Fibroblast of lung (primary cell): ENCODE data around the gene TMEM161A. TPM values are rescaled to one million over a fixed set of nuclear protein-coding genes. Genes with fewer than 3 reads are reported as not detected.
"Not testable (repeated sequence)": the region's sequence is repeated elsewhere in the genome, so short reads cannot be mapped to it uniquely, and the experiment has no call there.

Experiments used
- DNase-seq, 2 donors: peaks; one replicate each; pipeline versions ENCODE4 v3.0.0 to v3.0.0-alpha.2; 2010; ENCODE audit warnings: low read depth in 2 of 2
- H2AFZ ChIP-seq: 2 replicates; pipeline ENCODE4 v1.5.1; 2012; ENCODE audit warnings: low read length, control low read depth, inconsistent platforms
- H3K27ac ChIP-seq: 2 replicates; pipeline ENCODE4 v1.5.1; 2011; ENCODE audit warnings: low read length, control low read depth; ENCODE audit not compliant: insufficient read depth
- H3K27me3 ChIP-seq: 2 replicates; pipeline ENCODE4 v1.5.1; 2011; ENCODE audit warnings: mild to moderate bottlenecking, low read length; ENCODE audit not compliant: control insufficient read depth, insufficient read depth
- H3K36me3 ChIP-seq: 2 replicates; pipeline ENCODE4 v1.5.1; 2011; ENCODE audit warnings: low read length; ENCODE audit not compliant: control insufficient read depth, insufficient read depth
- H3K4me1 ChIP-seq: 2 replicates; pipeline ENCODE4 v1.5.1; 2011; ENCODE audit warnings: low read length; ENCODE audit not compliant: control insufficient read depth, insufficient read depth; ENCODE audit errors: extremely low read depth
- H3K4me2 ChIP-seq: 2 replicates; pipeline ENCODE4 v1.5.1; 2011; ENCODE audit warnings: low read length, control low read depth; ENCODE audit not compliant: insufficient read depth; ENCODE audit errors: extremely low read depth
- H3K4me3 ChIP-seq, 4 experiments: fragments of 200-600 bp in 1 of 4; sonication (generic) in 1 of 4; replicated peaks in 1 of 4; 2 replicates each; pipeline ENCODE4 v1.5.1; 2011 to 2016; ENCODE audit warnings: low read length in 4 of 4, low read depth in 3 of 4, mild to moderate bottlenecking in 3 of 4, control low read depth in 2 of 4, inconsistent platforms in 1 of 4, mixed read lengths in 1 of 4; ENCODE audit not compliant: insufficient read depth in 1 of 4; ENCODE audit errors: control extremely low read depth in 1 of 4
- H3K79me2 ChIP-seq: 2 replicates; pipeline ENCODE4 v1.5.1; 2012; ENCODE audit warnings: mild to moderate bottlenecking, low read length, inconsistent platforms; ENCODE audit not compliant: control insufficient read depth, insufficient read depth
- H3K9ac ChIP-seq: 2 replicates; pipeline ENCODE4 v1.5.1; 2011; ENCODE audit warnings: mild to moderate bottlenecking, low read length, control low read depth; ENCODE audit not compliant: insufficient read depth
- H3K9me3 ChIP-seq: 2 replicates; pipeline ENCODE4 v1.5.1; 2012; ENCODE audit warnings: low read depth, low read length; ENCODE audit not compliant: control insufficient read depth, insufficient read depth
- H4K20me1 ChIP-seq: 2 replicates; pipeline ENCODE4 v1.5.1; 2011; ENCODE audit warnings: low read length; ENCODE audit not compliant: control insufficient read depth, insufficient read depth; ENCODE audit errors: extremely low read depth
- EZH2 ChIP-seq: IDR thresholded peaks from 2 replicates; pipeline ENCODE4 v1.5.1; 2012; ENCODE audit warnings: low read length, control low read depth, mild to moderate bottlenecking; ENCODE audit errors: missing control alignments
- polyA plus RNA-seq, 2 donors: library from polyadenylated mRNA; depleted of rRNA in 1 of 2; stranded (reverse) in 1 of 2; unstranded in 1 of 2; fragments of >200 nt; gene quantifications; 2 replicates each; pipeline ENCODE4 v1.2.1, GENCODE V29; 2011 to 2012; ENCODE audit warnings: missing spikeins in 1 of 2
- total RNA-seq: library from RNA; depleted of rRNA; stranded (reverse); fragments of >200 nt; gene quantifications from 2 replicates; pipeline ENCODE4 v1.2.1, GENCODE V29; 2014
- TF ChIP-seq, protein P1 (sequence below), 2 donors: IDR thresholded peaks in 1 of 2; conservative IDR thresholded peaks in 1 of 2; 1 replicate in 1 of 2; 2 replicates in 1 of 2; pipeline ENCODE4 v1.5.1; 2011 to 2012; ENCODE audit warnings: low read length in 2 of 2, control low read depth in 1 of 2, inconsistent platforms in 1 of 2, low read depth in 1 of 2, mild to moderate bottlenecking in 1 of 2

Gene TMEM161A
- total and polyA plus RNA-seq, 2 donors (not counting 1 experiment from before 2014, with no cell fraction given), result 9.4 to 23.8 TPM

GRCh38 chr19:19152668-19153384 lies 14.5 kb upstream of the TMEM161A start:
- DNase-seq, result no peak
- Histone ChIP-seq H3K4me1 (no peaks in the 10 kb centered on the region), H2AFZ (no peak overlapping the region), H4K20me1 (no peaks in the 10 kb centered on the region), H3K9ac (no peak overlapping the region), H3K36me3 (no peaks in the 10 kb centered on the region), H3K27ac (no peak overlapping the region), H3K9me3 (no peaks in the 10 kb centered on the region), H3K27me3 (no peaks in the 10 kb centered on the region), H3K4me2 (no peak overlapping the region), H3K79me2 (no peaks in the 10 kb centered on the region), H3K4me3 (no peak overlapping the region)
- TF ChIP-seq, protein P1, sequence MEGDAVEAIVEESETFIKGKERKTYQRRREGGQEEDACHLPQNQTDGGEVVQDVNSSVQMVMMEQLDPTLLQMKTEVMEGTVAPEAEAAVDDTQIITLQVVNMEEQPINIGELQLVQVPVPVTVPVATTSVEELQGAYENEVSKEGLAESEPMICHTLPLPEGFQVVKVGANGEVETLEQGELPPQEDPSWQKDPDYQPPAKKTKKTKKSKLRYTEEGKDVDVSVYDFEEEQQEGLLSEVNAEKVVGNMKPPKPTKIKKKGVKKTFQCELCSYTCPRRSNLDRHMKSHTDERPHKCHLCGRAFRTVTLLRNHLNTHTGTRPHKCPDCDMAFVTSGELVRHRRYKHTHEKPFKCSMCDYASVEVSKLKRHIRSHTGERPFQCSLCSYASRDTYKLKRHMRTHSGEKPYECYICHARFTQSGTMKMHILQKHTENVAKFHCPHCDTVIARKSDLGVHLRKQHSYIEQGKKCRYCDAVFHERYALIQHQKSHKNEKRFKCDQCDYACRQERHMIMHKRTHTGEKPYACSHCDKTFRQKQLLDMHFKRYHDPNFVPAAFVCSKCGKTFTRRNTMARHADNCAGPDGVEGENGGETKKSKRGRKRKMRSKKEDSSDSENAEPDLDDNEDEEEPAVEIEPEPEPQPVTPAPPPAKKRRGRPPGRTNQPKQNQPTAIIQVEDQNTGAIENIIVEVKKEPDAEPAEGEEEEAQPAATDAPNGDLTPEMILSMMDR (conservative IDR thresholded peaks at IDR 0.05 in 1 of 2, IDR thresholded peaks at IDR 0.05 in 1 of 2; ENCODE audit: low read depth in 1 of 2, low read length in 2 of 2), result no peak
- no peak for TF ChIP-seq EZH2

GRCh38 chr19:19151418-19151817 lies 13.1 kb upstream of the TMEM161A start:
- H3K79me2 ChIP-seq, result no peaks in the 10 kb centered on the region
- H2AFZ ChIP-seq, result no peak overlapping the region
- H3K27me3 ChIP-seq, result no peaks in the 10 kb centered on the region
- H3K4me1 ChIP-seq, result no peaks in the 10 kb centered on the region
- DNase-seq, result no peak
- H3K9me3 ChIP-seq, result no peaks in the 10 kb centered on the region
- H3K4me2 ChIP-seq, result no peak overlapping the region
- H3K4me3 ChIP-seq, result no peak overlapping the region
- no peak overlapping the region for H3K27ac ChIP-seq
- TF ChIP-seq EZH2, result no peak
- TF ChIP-seq, protein P1 (conservative IDR thresholded peaks at IDR 0.05 in 1 of 2, IDR thresholded peaks at IDR 0.05 in 1 of 2; ENCODE audit: low read depth in 1 of 2, low read length in 2 of 2), result no peak
- H3K36me3 ChIP-seq, result no peaks in the 10 kb centered on the region
- no peak overlapping the region for H3K9ac ChIP-seq
- H4K20me1 ChIP-seq, result no peaks in the 10 kb centered on the region

DNA sequence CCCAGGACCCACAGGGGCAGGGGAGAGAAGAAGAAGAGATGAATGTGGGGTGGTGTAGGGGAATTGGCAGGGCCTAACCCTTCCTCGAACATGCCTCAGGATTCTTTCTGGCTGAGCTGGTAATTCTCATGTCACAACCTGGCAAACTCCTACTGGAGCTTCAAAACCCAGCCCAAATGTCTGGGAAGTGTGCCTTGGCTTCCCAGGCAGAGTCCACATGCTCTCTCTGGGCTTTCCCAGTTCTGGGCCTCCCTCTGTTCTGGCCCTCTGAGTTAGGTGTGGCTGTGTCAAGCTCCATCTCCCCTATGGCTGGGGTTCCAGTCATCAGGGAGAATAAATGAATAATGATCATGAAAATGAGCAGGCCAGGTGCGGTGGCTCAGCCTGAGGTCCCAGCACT lies 11.2 kb upstream of the TMEM161A start:
- H3K4me1 ChIP-seq, result no peaks in the 10 kb centered on the region
- no peaks in the 10 kb centered on the region for H3K79me2 ChIP-seq
- H3K27me3 ChIP-seq, result no peaks in the 10 kb centered on the region
- no peaks in the 10 kb centered on the region for H4K20me1 ChIP-seq
- TF ChIP-seq EZH2, result no peak
- TF ChIP-seq, protein P1 (conservative IDR thresholded peaks at IDR 0.05 in 1 of 2, IDR thresholded peaks at IDR 0.05 in 1 of 2; ENCODE audit: low read depth in 1 of 2, low read length in 2 of 2), result no peak
- no peak overlapping the region for H3K4me2 ChIP-seq
- no peak overlapping the region for H3K9ac ChIP-seq
- no peak overlapping the region for H2AFZ ChIP-seq
- no peak for DNase-seq
- no peaks in the 10 kb centered on the region for H3K36me3 ChIP-seq
- no peaks in the 10 kb centered on the region for H3K9me3 ChIP-seq
- no peak overlapping the region for H3K4me3 ChIP-seq
- H3K27ac ChIP-seq, result no peak overlapping the region

DNA sequence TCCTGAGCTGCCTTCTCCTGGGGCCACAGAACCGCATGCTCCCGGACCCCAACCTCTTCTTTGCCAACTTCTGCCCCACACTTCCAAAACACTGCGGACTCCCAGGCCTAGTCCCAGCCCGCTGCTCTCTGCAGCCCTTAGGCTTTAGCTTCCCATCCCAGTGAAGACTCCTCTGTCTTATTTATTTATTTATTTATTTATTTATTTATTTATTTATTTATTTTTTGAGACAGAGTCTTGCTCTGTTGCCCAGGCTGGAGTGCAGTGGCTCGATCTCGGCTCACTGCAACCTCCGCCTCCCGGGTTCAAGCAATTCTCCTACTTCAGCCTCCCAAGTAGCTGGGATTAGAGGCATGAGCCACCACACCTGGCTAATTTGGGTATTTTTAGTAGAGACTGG lies 10.2 kb upstream of the TMEM161A start:
- not testable (repeated sequence) for DNase-seq, H3K9ac ChIP-seq, H3K36me3 ChIP-seq, H3K9me3 ChIP-seq, H3K79me2 ChIP-seq, H3K27ac ChIP-seq, H3K27me3 ChIP-seq, H3K4me1 ChIP-seq, H2AFZ ChIP-seq, H3K4me2 ChIP-seq, H3K4me3 ChIP-seq, H4K20me1 ChIP-seq
